Measurements from ENCODE around the gene SIX6.
A peak's percentile ranks its signal among the peaks of the same experiment; 100 is the strongest.

The SIX6 gene

DNA sequence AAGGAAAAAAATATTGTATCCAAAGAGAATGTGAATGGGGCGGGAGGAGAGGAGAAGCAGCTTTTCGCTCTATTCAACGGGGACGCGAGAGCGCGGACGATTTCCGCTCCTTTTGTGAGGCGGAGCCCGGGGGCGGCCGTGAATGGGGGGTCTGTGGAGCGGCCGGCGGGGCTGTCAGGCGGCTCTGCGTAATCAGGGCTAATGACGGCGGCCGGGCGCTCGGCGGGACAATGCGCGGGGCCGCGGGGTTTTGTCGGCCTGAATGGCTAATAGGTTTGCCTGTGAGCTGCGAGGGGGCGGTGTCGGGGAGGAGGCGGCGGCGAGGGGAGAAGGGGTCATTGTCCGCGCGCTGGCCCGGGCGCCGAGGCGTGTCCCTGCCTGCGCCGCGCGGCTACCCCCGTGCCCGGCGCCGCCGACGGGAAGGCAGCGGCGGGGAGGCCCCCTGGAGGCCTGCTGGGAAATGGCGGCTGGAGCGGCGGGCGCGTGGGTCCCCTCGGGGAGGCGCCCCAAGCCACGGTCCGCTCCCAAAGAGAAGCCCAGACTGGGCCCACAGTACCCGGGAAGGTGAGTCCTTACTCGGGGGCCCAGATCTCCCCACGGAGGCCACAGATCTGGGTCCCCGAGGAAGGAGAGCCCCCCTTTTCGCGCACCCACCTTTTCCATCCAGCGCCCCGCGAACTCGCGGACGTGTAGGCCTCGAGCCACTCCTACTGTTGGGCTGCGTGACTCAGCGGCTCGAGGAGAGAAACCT lies 6.0 kb downstream of the SIX6 start:
- DNase-seq: peak; percentile 68

DNA sequence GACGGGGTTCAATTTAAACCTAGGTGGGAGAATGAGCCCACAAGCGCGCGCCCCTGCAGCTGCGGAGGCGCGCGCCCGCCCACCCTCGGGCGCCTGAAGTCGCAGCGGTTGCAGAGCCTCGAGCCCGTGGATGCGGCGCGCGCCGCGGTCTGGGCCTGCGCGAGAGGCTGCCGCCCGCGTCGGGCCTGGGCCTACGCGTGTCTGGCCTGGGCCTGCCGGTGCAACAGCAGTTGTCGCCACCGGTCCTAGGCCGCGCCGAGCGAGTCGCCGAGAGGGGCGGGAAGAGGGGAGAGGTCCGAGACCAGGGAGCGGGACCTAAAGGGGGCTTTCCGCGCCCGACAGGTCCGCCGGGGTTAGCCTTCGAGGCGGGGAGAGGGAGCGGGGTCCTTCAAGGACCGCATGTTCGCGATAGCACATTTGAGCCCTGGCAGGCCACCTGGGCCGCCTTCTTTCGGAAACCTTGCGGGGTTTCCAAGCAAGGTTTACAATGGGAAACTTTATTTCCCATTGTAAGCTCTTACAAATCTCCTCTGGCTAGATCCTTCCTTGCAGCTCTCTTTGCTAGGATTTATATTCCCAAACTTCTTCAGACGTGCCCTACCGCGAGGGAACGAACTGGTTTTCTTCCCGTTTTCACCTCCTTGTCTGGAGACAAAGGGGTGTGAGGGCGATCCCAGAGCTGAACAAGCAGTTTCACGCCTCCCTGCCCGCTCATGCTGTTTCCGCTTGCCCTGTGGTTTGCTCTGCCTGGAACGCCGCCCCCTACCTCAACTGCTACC lies 6.8 kb downstream of the SIX6 start:
- no peak for DNase-seq

DNA sequence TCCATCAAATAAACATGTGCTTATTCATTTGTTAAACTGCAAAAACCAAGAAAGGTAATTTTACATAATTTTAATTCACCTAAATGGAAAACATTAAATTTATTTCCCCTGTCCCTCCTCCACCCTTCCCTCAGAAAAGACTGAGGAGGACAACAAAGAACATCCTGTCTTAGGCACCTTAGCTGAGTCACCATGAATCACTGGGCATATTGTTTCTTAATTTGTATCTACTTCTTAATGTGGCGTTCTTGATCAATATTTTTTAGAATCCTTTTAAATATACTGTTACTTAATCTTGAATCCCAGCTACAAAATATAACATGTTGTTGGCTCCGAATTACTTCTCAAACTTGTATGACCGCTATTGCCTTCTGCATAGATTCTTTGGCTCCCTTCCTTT lies 23.5 kb downstream of the SIX6 start:
- DNase-seq: no peak

DNA sequence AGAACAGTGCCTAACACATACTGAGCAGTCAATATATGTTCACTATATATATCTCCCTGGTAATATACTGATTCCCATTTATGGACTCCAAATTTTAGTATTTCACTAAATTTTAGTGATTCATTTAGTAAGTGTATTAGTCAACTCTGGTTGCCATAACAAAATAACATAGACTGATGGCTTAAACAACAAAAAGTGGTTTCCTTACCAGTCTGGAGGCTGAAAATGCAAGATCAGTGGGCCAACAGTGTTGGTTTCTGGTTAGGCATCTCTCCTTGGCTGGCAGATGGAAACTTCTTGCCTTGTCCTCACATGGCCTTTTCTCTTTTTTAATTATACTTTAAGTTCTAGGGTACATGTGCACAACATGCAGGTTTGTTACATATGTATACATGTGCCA lies 28.7 kb downstream of the SIX6 start:
- no peak for DNase-seq

DNA sequence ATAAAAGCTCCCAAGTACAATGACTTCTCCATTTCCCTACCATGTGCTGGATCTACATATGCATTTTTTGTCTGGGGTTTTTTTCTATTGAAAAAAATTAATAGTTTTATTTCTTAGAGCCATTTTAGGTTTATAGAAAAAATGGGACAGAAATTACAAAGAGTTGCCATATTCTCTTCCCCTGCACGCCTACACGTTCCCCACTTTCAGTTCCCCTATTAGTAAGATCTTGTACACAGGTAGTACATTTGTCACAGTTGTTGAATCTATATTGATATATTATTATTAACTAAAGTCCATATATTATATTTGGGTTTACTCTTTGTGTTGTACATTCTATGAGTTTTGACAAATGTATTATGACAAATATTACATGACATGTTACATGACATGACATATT lies 35.7 kb downstream of the SIX6 start:
- no peak for DNase-seq

DNA sequence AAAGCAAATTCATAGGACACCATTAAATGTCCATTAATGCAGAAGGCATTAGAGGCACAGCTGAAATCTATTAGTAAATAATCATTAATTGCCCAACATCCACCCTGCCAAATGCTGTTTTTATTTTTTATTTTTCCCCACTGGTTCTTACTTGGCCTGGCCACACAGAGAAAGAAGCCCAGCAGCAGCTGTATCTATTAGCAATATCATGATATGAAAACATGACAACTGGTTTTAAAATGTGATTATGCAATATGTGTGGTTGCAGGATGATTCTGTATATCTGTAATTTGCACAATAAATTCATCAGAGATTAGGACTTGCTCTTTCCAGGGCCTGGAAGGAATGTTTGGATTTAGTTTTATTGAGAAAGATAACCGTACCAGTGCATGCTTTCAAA lies 44.9 kb downstream of the SIX6 start:
- no peak for DNase-seq

DNA sequence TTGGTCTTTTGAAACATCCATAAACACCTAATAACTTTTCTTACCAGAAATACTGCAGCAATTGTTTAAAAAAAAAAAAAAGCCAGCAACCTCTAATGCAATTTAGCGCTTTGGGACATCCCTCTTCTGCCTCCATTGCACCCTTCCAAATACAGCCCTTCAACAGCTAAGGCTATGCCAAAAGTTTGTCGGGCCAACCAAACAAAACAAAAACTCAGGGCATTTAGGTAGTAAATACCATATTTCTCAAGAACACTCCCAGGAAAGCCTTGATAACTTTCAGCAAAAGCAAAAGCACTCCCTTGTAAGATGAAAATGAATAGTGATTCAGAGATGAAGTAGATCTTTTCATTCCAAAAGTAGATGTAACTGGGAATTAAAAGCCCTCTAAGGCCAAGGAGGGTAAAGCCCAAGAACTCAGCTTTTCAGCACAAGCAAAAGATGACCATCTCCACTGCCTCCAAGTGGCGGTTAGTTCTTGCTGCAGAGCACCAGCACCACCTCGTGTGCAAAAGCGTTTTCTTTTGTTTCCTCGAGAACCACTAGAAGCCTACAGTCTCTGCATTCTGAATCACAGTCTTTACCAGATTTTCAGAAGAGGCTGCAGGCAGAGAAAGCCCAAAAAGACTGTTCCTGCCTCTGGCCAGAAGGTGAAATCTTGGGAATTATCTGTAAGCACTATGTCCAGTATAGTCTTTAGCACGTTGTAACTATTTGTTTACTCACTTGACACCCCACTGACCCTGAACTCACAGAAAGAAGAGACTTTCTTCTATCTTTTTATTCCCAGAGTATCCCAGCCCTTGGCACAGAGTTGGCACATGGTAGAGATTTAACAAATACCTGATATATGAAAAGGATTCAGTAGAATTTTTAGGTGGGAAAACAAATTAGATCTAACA lies 53.1 kb downstream of the SIX6 start:
- DNase-seq: peak; percentile 38
